Measurements from ENCODE around the gene SEC22A.

DNA sequence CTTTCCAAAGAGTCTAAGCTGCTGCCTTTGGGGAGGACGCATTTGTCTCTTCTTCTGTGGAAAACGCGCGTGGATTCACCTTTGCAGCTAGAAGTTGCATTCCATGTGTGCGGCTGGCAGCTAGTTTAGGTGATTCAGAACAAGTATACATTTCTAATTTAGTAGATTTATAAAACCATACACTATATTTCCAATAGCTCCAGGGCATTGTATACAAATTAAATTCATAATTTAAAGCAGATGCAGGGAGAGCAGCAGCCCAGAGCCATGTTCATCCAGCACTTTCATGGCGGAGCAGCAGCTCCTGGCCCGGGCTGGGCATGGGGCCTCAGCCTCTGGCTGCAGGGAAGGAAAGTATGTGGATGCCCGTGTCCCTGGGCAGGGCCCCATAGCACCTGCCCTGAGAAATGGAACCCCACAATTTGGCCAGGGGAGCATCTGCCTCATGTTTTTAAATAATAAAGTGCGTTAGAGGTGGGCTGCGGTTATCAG is 42.8 kb upstream of the SEC22A start:
- TF ChIP-seq EP300 (IDR thresholded peaks at IDR 0.05; ENCODE audit: low read depth in 2 of 2, low read length in 2 of 2), result no peak
- no peak for TF ChIP-seq EP300 (CRISPR knock-in tag; IDR thresholded peaks at IDR 0.05; ENCODE audit: borderline replicate concordance)
- TF ChIP-seq CREB1 (IDR thresholded peaks at IDR 0.05), result no peak
- TF ChIP-seq CREB1 (CRISPR knock-in tag; IDR thresholded peaks at IDR 0.05), result no peak
- no peak for TF ChIP-seq RFX1 (IDR thresholded peaks at IDR 0.05)
- TF ChIP-seq, protein P1, sequence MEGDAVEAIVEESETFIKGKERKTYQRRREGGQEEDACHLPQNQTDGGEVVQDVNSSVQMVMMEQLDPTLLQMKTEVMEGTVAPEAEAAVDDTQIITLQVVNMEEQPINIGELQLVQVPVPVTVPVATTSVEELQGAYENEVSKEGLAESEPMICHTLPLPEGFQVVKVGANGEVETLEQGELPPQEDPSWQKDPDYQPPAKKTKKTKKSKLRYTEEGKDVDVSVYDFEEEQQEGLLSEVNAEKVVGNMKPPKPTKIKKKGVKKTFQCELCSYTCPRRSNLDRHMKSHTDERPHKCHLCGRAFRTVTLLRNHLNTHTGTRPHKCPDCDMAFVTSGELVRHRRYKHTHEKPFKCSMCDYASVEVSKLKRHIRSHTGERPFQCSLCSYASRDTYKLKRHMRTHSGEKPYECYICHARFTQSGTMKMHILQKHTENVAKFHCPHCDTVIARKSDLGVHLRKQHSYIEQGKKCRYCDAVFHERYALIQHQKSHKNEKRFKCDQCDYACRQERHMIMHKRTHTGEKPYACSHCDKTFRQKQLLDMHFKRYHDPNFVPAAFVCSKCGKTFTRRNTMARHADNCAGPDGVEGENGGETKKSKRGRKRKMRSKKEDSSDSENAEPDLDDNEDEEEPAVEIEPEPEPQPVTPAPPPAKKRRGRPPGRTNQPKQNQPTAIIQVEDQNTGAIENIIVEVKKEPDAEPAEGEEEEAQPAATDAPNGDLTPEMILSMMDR (CRISPR knock-in tag; IDR thresholded peaks at IDR 0.05), result no peak
- no peak for TF ChIP-seq TBP (CRISPR knock-in tag; IDR thresholded peaks at IDR 0.05)
- TF ChIP-seq POLR2A (IDR thresholded peaks at IDR 0.05; ENCODE audit: insufficient read depth in 1 of 2, low read depth in 2 of 2, low read length in 2 of 2), result no peak
- no peak for TF ChIP-seq CEBPB (IDR thresholded peaks at IDR 0.05; ENCODE audit: borderline replicate concordance, low read depth, low read length)
- TF ChIP-seq ZNF879 (CRISPR knock-in tag; IDR thresholded peaks at IDR 0.05), result no peak
- no peak for TF ChIP-seq SATB2 (CRISPR knock-in tag; IDR thresholded peaks at IDR 0.05)
- TF ChIP-seq, protein P2, sequence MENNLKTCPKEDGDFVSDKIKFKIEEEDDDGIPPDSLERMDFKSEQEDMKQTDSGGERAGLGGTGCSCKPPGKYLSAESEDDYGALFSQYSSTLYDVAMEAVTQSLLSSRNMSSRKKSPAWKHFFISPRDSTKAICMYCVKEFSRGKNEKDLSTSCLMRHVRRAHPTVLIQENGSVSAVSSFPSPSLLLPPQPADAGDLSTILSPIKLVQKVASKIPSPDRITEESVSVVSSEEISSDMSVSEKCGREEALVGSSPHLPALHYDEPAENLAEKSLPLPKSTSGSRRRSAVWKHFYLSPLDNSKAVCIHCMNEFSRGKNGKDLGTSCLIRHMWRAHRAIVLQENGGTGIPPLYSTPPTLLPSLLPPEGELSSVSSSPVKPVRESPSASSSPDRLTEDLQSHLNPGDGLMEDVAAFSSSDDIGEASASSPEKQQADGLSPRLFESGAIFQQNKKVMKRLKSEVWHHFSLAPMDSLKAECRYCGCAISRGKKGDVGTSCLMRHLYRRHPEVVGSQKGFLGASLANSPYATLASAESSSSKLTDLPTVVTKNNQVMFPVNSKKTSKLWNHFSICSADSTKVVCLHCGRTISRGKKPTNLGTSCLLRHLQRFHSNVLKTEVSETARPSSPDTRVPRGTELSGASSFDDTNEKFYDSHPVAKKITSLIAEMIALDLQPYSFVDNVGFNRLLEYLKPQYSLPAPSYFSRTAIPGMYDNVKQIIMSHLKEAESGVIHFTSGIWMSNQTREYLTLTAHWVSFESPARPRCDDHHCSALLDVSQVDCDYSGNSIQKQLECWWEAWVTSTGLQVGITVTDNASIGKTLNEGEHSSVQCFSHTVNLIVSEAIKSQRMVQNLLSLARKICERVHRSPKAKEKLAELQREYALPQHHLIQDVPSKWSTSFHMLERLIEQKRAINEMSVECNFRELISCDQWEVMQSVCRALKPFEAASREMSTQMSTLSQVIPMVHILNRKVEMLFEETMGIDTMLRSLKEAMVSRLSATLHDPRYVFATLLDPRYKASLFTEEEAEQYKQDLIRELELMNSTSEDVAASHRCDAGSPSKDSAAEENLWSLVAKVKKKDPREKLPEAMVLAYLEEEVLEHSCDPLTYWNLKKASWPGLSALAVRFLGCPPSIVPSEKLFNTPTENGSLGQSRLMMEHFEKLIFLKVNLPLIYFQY (CRISPR knock-in tag; IDR thresholded peaks at IDR 0.05; ENCODE audit: borderline replicate concordance), result no peak
- TF ChIP-seq MYNN (CRISPR knock-in tag; IDR thresholded peaks at IDR 0.05; ENCODE audit: low read depth), result no peak
- no peak for TF ChIP-seq SMAD3 (CRISPR knock-in tag; IDR thresholded peaks at IDR 0.05)
- no peak for TF ChIP-seq ZBTB20 (CRISPR knock-in tag; IDR thresholded peaks at IDR 0.05; ENCODE audit: borderline replicate concordance, low read depth)
- no peak for TF ChIP-seq FOXA1 (IDR thresholded peaks at IDR 0.05)
- TF ChIP-seq FOXA1 (CRISPR knock-in tag; IDR thresholded peaks at IDR 0.05), result no peak
